WTC11 (cell line): ENCODE data around the gene LRP1. TPM values are rescaled to one million over a fixed set of nuclear protein-coding genes. Genes with fewer than 3 reads are reported as not detected.

Experiments used
- ATAC-seq: fragments of 200-7000 bp; cut with Tn5 transposase; 2 replicates; pipeline ENCODE4 v1.10.0; 2021; ENCODE audit warnings: mild to moderate bottlenecking, moderate library complexity
- CTCF ChIA-PET: fragments of 300-600 bp; sonication (Branson Sonifier 250); formaldehyde crosslinking; loops from one replicate; lab custom pipeline; 2021; ENCODE audit warnings: antibody characterized with exemption; lab: Charles Lee
- POLR2A ChIA-PET: fragments of 350-600 bp; sonication (Branson Sonifier 250); formaldehyde crosslinking; loops from one replicate; lab custom pipeline; 2021; ENCODE audit warnings: antibody characterized with exemption; lab: Charles Lee
- DNase-seq: peaks from one replicate; pipeline ENCODE4 v3.0.0; 2021; ENCODE audit warnings: low spot score
- H3K27ac Mint-ChIP-seq: 2 replicates; pipeline ENCODE4 v1.8.0; 2021; ENCODE audit warnings: mixed read lengths
- H3K27me3 Mint-ChIP-seq: 2 replicates; pipeline ENCODE4 v1.8.0; 2021; ENCODE audit warnings: low read depth, mild to moderate bottlenecking, moderate library complexity, mixed read lengths
- H3K36me3 Mint-ChIP-seq: 2 replicates; pipeline ENCODE4 v1.8.0; 2021; ENCODE audit warnings: mixed read lengths
- H3K4me1 Mint-ChIP-seq: 2 replicates; pipeline ENCODE4 v1.8.0; 2022; ENCODE audit warnings: mixed read lengths
- H3K4me3 Mint-ChIP-seq: 2 replicates; pipeline ENCODE4 v1.8.0; 2021; ENCODE audit warnings: mild to moderate bottlenecking, moderate library complexity, mixed read lengths
- H3K9me3 Mint-ChIP-seq: 2 replicates; pipeline ENCODE4 v1.8.0; 2021; ENCODE audit warnings: mixed read lengths
- CREM ChIP-seq: sonication (generic); formaldehyde crosslinking; IDR thresholded peaks from 2 replicates; pipeline ENCODE4 v1.8.1; 2022; ENCODE audit warnings: mild to moderate bottlenecking, missing genetic modification reagents, moderate library complexity
- ELF4 ChIP-seq: sonication (generic); formaldehyde crosslinking; IDR thresholded peaks from 2 replicates; pipeline ENCODE4 v1.8.1; 2022; ENCODE audit warnings: low read depth, mild to moderate bottlenecking, moderate library complexity, missing genetic modification reagents
- EMX1 ChIP-seq: fragments of 250-450 bp; sonication (Bioruptor Pico); IDR thresholded peaks from 2 replicates; pipeline ENCODE4 v1.8.0; 2021; ENCODE audit warnings: mild to moderate bottlenecking
- ESRRA ChIP-seq: sonication (generic); formaldehyde crosslinking; IDR thresholded peaks from 2 replicates; pipeline ENCODE4 v1.8.1; 2022; ENCODE audit warnings: mild to moderate bottlenecking, missing genetic modification reagents, borderline replicate concordance
- HMGA2 ChIP-seq: fragments of 250-450 bp; sonication (Bioruptor Pico); IDR thresholded peaks from 2 replicates; pipeline ENCODE4 v1.4.0; 2021; ENCODE audit warnings: mild to moderate bottlenecking, moderate library complexity
- JAZF1 ChIP-seq: fragments of 250-450 bp; sonication (Bioruptor Pico); IDR thresholded peaks from 2 replicates; pipeline ENCODE4 v1.9.0; 2021; ENCODE audit warnings: moderate library complexity, mild to moderate bottlenecking, inconsistent platforms
- MXD4 ChIP-seq: fragments of 250-450 bp; sonication (Bioruptor Pico); IDR thresholded peaks from 2 replicates; pipeline ENCODE4 v1.8.0; 2021; ENCODE audit warnings: mild to moderate bottlenecking, moderate library complexity, borderline replicate concordance
- MYBL2 ChIP-seq: sonication (generic); formaldehyde crosslinking; IDR thresholded peaks from 2 replicates; pipeline ENCODE4 v1.8.1; 2023; ENCODE audit warnings: mild to moderate bottlenecking, moderate library complexity, missing genetic modification reagents
- NR2C2 ChIP-seq: sonication (generic); formaldehyde crosslinking; IDR thresholded peaks from 2 replicates; pipeline ENCODE4 v1.8.0; 2022; ENCODE audit warnings: mild to moderate bottlenecking, missing genetic modification reagents
- RORB ChIP-seq: fragments of 250-450 bp; sonication (Bioruptor Pico); IDR thresholded peaks from 2 replicates; pipeline ENCODE4 v1.9.0; 2021; ENCODE audit warnings: mild to moderate bottlenecking
- SOX15 ChIP-seq: fragments of 250-450 bp; sonication (Bioruptor Pico); IDR thresholded peaks from 2 replicates; pipeline ENCODE4 v1.9.0; 2021; ENCODE audit warnings: mild to moderate bottlenecking
- TCF7 ChIP-seq: sonication (generic); formaldehyde crosslinking; IDR thresholded peaks from 2 replicates; pipeline ENCODE4 v1.8.0; 2022; ENCODE audit warnings: mild to moderate bottlenecking, low read depth, missing genetic modification reagents, moderate library complexity
- TEAD4 ChIP-seq: sonication (generic); formaldehyde crosslinking; IDR thresholded peaks from 2 replicates; pipeline ENCODE4 v1.8.0; 2022; ENCODE audit warnings: mild to moderate bottlenecking, missing genetic modification reagents
- ZBTB43 ChIP-seq: sonication (generic); formaldehyde crosslinking; IDR thresholded peaks from 2 replicates; pipeline ENCODE4 v1.8.1; 2023; ENCODE audit warnings: mild to moderate bottlenecking, missing genetic modification reagents
- ZNF138 ChIP-seq: sonication (generic); formaldehyde crosslinking; conservative IDR thresholded peaks from 2 replicates; pipeline ENCODE4 v1.8.1; 2022; ENCODE audit warnings: mild to moderate bottlenecking, moderate library complexity, missing genetic modification reagents
- ZNF416 ChIP-seq: fragments of 250-450 bp; sonication (Bioruptor Pico); IDR thresholded peaks from 2 replicates; pipeline ENCODE4 v1.9.0; 2021; ENCODE audit warnings: mild to moderate bottlenecking, inconsistent platforms
- total RNA-seq: library from RNA; stranded (reverse); gene quantifications from 3 replicates; pipeline ENCODE4 v1.2.3, GENCODE V29; 2021
- TF ChIP-seq, protein P1 (sequence below): sonication (generic); formaldehyde crosslinking; IDR thresholded peaks from 2 replicates; pipeline ENCODE4 v1.8.1; 2022; ENCODE audit warnings: missing genetic modification reagents, borderline replicate concordance
- TF ChIP-seq, protein P2 (sequence below): fragments of 250-450 bp; sonication (Bioruptor Pico); conservative IDR thresholded peaks from 2 replicates; pipeline ENCODE4 v1.9.0; 2021; ENCODE audit warnings: mild to moderate bottlenecking
- TF ChIP-seq, protein P3 (sequence below): sonication (generic); formaldehyde crosslinking; IDR thresholded peaks from 2 replicates; pipeline ENCODE4 v1.8.0; 2022; ENCODE audit warnings: missing genetic modification reagents
- TF ChIP-seq, protein P4 (sequence below): fragments of 200-600 bp; IDR thresholded peaks from 2 replicates; pipeline ENCODE4 v1.8.0; 2022; ENCODE audit warnings: antibody characterized with exemption
- TF ChIP-seq, protein P5 (sequence below): sonication (generic); formaldehyde crosslinking; IDR thresholded peaks from 2 replicates; pipeline ENCODE4 v1.8.1; 2022; ENCODE audit warnings: low read depth, mild to moderate bottlenecking, moderate library complexity, missing genetic modification reagents, borderline replicate concordance

The LRP1 gene
- total RNA-seq, 1 experiment from 2014 or later: 120 TPM

GRCh38 chr12:57158665-57159064, 30.4 kb downstream of the LRP1 start:
- POLR2A ChIA-PET: no interaction called here
- Mint-ChIP-seq H3K9me3 (no peaks in the 10 kb centered on the region), H3K36me3 (peaks cover 71% of the 10 kb centered on the region)

DNA sequence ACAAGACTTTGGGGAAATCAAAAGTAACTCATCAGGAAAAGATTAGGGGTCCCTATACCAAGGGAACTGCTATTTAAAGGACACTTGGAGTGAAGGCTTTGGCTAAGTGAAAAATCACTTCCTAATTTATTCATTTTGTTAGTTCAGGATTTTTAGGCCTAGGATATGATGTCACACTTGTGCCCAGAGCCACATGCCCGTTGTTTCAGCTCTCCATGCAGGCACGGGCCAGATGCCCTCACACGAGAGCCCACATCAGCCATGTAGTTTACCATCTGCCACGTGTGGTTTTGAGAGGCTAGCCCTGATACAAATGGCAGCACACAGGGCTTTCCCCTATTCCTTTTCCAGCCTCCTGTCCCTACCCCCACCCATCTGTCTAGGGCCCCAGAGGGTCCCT, 31.0 kb downstream of the LRP1 start:
- DNase-seq (no peak), ATAC-seq (no peak)
- Mint-ChIP-seq H3K27me3 (no peaks in the 10 kb centered on the region), H3K4me3 (no peak overlapping the region), H3K27ac (no peak overlapping the region), H3K9me3 (no peaks in the 10 kb centered on the region), H3K36me3 (peaks cover 71% of the 10 kb centered on the region), H3K4me1 (no peaks in the 10 kb centered on the region)
- TF ChIP-seq HMGA2 (CRISPR knock-in tag): no peak
- TF ChIP-seq, protein P1, sequence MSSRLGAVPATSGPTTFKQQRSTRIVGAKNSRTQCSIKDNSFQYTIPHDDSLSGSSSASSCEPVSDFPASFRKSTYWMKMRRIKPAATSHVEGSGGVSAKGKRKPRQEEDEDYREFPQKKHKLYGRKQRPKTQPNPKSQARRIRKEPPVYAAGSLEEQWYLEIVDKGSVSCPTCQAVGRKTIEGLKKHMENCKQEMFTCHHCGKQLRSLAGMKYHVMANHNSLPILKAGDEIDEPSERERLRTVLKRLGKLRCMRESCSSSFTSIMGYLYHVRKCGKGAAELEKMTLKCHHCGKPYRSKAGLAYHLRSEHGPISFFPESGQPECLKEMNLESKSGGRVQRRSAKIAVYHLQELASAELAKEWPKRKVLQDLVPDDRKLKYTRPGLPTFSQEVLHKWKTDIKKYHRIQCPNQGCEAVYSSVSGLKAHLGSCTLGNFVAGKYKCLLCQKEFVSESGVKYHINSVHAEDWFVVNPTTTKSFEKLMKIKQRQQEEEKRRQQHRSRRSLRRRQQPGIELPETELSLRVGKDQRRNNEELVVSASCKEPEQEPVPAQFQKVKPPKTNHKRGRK (CRISPR knock-in tag): no peak
- TF ChIP-seq CREM (CRISPR knock-in tag): no peak
- TF ChIP-seq, protein P2, sequence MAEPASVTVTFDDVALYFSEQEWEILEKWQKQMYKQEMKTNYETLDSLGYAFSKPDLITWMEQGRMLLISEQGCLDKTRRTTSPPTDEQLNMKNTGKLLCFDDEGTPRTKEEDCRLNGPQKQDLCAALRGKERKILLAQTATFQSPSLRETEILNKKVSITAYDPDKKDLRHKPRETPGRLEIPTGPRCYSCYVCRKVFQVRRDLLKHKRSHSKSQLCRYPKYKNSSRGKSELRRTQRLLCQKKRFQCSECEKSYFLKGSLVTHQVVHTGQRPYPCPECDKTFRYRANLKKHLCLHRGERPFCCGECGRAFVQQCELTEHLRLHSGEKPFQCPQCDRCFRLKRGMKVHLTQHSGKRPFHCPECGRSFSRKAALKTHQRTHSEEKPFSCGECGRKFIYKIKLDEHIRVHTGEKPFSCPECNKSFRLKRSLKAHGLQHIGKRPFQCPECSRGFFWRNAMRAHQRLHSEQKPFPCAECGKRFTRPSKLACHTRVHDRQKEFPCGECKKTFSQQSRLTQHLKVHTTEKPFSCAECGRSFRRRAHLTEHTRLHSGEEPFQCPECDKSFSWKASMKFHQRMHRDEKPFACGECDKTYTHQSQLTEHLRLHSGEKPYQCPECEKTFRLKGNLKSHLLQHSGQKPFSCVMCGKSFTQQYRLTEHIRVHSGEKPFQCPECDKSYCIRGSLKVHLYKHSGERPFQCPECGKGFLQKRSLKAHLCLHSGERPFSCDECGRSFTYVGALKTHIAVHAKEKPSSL (CRISPR knock-in tag): no peak
- no peak for TF ChIP-seq ZBTB43 (CRISPR knock-in tag)
- no peak for TF ChIP-seq RORB (CRISPR knock-in tag)
- no peak for TF ChIP-seq MYBL2 (CRISPR knock-in tag)
- no peak for TF ChIP-seq TEAD4 (CRISPR knock-in tag)
- TF ChIP-seq, protein P3, sequence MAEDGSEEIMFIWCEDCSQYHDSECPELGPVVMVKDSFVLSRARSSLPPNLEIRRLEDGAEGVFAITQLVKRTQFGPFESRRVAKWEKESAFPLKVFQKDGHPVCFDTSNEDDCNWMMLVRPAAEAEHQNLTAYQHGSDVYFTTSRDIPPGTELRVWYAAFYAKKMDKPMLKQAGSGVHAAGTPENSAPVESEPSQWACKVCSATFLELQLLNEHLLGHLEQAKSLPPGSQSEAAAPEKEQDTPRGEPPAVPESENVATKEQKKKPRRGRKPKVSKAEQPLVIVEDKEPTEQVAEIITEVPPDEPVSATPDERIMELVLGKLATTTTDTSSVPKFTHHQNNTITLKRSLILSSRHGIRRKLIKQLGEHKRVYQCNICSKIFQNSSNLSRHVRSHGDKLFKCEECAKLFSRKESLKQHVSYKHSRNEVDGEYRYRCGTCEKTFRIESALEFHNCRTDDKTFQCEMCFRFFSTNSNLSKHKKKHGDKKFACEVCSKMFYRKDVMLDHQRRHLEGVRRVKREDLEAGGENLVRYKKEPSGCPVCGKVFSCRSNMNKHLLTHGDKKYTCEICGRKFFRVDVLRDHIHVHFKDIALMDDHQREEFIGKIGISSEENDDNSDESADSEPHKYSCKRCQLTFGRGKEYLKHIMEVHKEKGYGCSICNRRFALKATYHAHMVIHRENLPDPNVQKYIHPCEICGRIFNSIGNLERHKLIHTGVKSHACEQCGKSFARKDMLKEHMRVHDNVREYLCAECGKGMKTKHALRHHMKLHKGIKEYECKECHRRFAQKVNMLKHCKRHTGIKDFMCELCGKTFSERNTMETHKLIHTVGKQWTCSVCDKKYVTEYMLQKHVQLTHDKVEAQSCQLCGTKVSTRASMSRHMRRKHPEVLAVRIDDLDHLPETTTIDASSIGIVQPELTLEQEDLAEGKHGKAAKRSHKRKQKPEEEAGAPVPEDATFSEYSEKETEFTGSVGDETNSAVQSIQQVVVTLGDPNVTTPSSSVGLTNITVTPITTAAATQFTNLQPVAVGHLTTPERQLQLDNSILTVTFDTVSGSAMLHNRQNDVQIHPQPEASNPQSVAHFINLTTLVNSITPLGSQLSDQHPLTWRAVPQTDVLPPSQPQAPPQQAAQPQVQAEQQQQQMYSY: no peak
- no peak for TF ChIP-seq MXD4 (CRISPR knock-in tag)
- TF ChIP-seq TCF7: no peak
- no peak for TF ChIP-seq SOX15 (CRISPR knock-in tag)
- no peak for TF ChIP-seq ZNF416 (CRISPR knock-in tag)
- no peak for TF ChIP-seq EMX1 (CRISPR knock-in tag)
- TF ChIP-seq JAZF1 (CRISPR knock-in tag): no peak
- TF ChIP-seq ELF4 (CRISPR knock-in tag): no peak
- ChIA-PET POLR2A (no interaction called here), CTCF (no interaction called here)

More at GRCh38 chr12:57158665-57159064, 30.4 kb downstream of the LRP1 start:
- DNase-seq: no peak
- no peaks in the 10 kb centered on the region for H3K4me1 Mint-ChIP-seq
- TF ChIP-seq, protein P4, sequence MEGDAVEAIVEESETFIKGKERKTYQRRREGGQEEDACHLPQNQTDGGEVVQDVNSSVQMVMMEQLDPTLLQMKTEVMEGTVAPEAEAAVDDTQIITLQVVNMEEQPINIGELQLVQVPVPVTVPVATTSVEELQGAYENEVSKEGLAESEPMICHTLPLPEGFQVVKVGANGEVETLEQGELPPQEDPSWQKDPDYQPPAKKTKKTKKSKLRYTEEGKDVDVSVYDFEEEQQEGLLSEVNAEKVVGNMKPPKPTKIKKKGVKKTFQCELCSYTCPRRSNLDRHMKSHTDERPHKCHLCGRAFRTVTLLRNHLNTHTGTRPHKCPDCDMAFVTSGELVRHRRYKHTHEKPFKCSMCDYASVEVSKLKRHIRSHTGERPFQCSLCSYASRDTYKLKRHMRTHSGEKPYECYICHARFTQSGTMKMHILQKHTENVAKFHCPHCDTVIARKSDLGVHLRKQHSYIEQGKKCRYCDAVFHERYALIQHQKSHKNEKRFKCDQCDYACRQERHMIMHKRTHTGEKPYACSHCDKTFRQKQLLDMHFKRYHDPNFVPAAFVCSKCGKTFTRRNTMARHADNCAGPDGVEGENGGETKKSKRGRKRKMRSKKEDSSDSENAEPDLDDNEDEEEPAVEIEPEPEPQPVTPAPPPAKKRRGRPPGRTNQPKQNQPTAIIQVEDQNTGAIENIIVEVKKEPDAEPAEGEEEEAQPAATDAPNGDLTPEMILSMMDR: no peak
- TF ChIP-seq ESRRA (CRISPR knock-in tag) (no peak), ELF4 (CRISPR knock-in tag) (no peak), MXD4 (CRISPR knock-in tag) (no peak), NR2C2 (CRISPR knock-in tag) (no peak), ZNF138 (CRISPR knock-in tag) (no peak), MYBL2 (CRISPR knock-in tag) (no peak)
- TF ChIP-seq, protein P1 (CRISPR knock-in tag): no peak
- TF ChIP-seq, protein P5, sequence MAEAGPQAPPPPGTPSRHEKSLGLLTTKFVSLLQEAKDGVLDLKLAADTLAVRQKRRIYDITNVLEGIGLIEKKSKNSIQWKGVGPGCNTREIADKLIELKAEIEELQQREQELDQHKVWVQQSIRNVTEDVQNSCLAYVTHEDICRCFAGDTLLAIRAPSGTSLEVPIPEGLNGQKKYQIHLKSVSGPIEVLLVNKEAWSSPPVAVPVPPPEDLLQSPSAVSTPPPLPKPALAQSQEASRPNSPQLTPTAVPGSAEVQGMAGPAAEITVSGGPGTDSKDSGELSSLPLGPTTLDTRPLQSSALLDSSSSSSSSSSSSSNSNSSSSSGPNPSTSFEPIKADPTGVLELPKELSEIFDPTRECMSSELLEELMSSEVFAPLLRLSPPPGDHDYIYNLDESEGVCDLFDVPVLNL (CRISPR knock-in tag): no peak
- TF ChIP-seq, all 79 proteins: peak for 0
- no peak for ATAC-seq
- CTCF ChIA-PET: no interaction called here
- Mint-ChIP-seq H3K27ac (no peak overlapping the region), H3K27me3 (no peaks in the 10 kb centered on the region), H3K4me3 (no peak overlapping the region)
